NT2/D1 (cell line): ENCODE measurements around the gene LAPTM5.

Experiments
- DNase-seq: peaks from one replicate; pipeline ENCODE4 v3.0.0-alpha.2; 2011; ENCODE audit warnings: low read depth, low spot score
- H3K27me3 ChIP-seq: 2 replicates; pipeline ENCODE4 v1.6.0; 2011; ENCODE audit warnings: mild to moderate bottlenecking; ENCODE audit not compliant: insufficient read length, insufficient read depth
- H3K36me3 ChIP-seq: 2 replicates; pipeline ENCODE4 v1.6.1; 2011; ENCODE audit warnings: mild to moderate bottlenecking, low read length, mixed read lengths; ENCODE audit not compliant: insufficient read depth, insufficient read length
- H3K4me1 ChIP-seq: 2 replicates; pipeline ENCODE4 v1.5.1; 2011; ENCODE audit not compliant: insufficient read depth, insufficient read length
- H3K4me3 ChIP-seq: 2 replicates; pipeline ENCODE4 v1.5.1; 2011; ENCODE audit warnings: low read depth; ENCODE audit not compliant: insufficient read length
- H3K9ac ChIP-seq: 2 replicates; pipeline ENCODE4 v1.6.0; 2011; ENCODE audit warnings: low read depth; ENCODE audit not compliant: insufficient read length
- H3K9me3 ChIP-seq: 2 replicates; pipeline ENCODE4 v1.5.1; 2011; ENCODE audit warnings: mild to moderate bottlenecking, low read length; ENCODE audit not compliant: insufficient read depth
- SUZ12 ChIP-seq: IDR thresholded peaks from 2 replicates; pipeline ENCODE4 v1.6.1; 2011; ENCODE audit not compliant: insufficient read length, insufficient read depth; ENCODE audit errors: extremely low read depth
- YY1 ChIP-seq: IDR thresholded peaks from 2 replicates; pipeline ENCODE4 v1.6.1; 2011; ENCODE audit not compliant: insufficient read length, insufficient read depth
- ZNF274 ChIP-seq: IDR thresholded peaks from 2 replicates; pipeline ENCODE4 v1.6.1; 2011; ENCODE audit warnings: mild to moderate bottlenecking, low read depth, low read length

Gene LAPTM5

GRCh38 chr1:30764396-30764795 lies 6.8 kb upstream of the LAPTM5 start:
- Histone ChIP-seq H3K27me3 (peaks cover 3% of the 10 kb centered on the region), H3K4me3 (no peak overlapping the region), H3K9me3 (no peaks in the 10 kb centered on the region), H3K36me3 (no peaks in the 10 kb centered on the region), H3K4me1 (peaks cover 52% of the 10 kb centered on the region), H3K9ac (no peak overlapping the region)
- TF ChIP-seq YY1 (no peak), ZNF274 (no peak), SUZ12 (no peak)
- no peak for DNase-seq

GRCh38 chr1:30763651-30764248 lies 6.2 kb upstream of the LAPTM5 start:
- H3K36me3 ChIP-seq = no peaks in the 10 kb centered on the region
- no peak overlapping the region for H3K4me3 ChIP-seq
- DNase-seq = no peak
- H3K27me3 ChIP-seq = peaks cover 3% of the 10 kb centered on the region
- H3K9me3 ChIP-seq = no peaks in the 10 kb centered on the region
- H3K4me1 ChIP-seq = peaks cover 54% of the 10 kb centered on the region
- TF ChIP-seq SUZ12 = no peak
- TF ChIP-seq ZNF274 = no peak
- TF ChIP-seq YY1 = no peak
- peak overlapping the region; percentile 34 for H3K9ac ChIP-seq

- no peak for TF ChIP-seq SUZ12
- TF ChIP-seq YY1 = no peak
- no peak for TF ChIP-seq ZNF274
- H3K4me1 ChIP-seq = peaks cover 53% of the 10 kb centered on the region
- H3K4me3 ChIP-seq = no peak overlapping the region
- no peaks in the 10 kb centered on the region for H3K9me3 ChIP-seq
- DNase-seq = no peak
- H3K9ac ChIP-seq = peak overlapping the region; percentile 34
- peaks cover 3% of the 10 kb centered on the region for H3K27me3 ChIP-seq
- H3K36me3 ChIP-seq = no peaks in the 10 kb centered on the region
Observed at GRCh38 chr1:30762930-30763650, 5.5 kb upstream of the LAPTM5 start.

DNA sequence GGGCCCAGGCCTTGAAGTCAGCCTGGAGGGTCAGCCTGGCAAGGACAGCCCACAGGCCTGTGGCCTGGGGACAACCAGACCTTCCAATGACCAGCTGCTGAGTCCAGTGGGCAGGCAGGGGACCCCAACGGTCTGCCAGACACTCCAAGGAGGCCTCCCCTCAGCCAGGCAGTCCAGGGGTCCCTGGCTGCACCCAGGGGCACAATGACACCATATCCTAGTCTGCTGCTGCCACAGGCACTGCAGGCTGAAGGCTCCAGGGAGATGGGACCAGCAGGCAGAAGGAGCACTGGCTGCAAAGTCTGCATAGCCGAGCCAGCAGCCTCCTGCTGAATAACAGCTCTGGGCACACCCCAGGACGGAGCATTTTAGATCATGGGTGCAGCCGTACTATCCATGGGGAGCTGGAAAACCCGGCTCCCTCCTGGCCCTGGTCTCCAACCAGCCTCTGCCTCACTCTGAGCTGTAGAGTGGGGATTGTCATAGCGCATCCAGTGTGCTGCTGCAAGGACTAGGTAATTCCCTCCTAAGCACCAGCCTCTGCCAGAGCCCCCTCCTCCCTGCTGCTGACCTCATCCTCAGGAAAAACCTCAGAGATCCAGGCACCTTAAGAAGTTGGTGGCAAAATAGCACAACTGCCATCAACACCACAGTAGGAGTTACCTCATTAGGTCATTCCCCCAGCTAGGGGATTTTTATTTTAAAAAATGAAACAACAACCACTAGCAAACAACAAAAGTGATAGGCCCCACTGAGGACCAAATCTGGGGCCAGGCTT lies 4.8 kb upstream of the LAPTM5 start:
- DNase-seq = no peak
- Histone ChIP-seq H3K36me3 (no peaks in the 10 kb centered on the region), H3K4me3 (no peak overlapping the region), H3K9ac (peak overlapping the region; percentile 57), H3K4me1 (peaks cover 53% of the 10 kb centered on the region), H3K27me3 (peaks cover 3% of the 10 kb centered on the region), H3K9me3 (no peaks in the 10 kb centered on the region)
- no peak for TF ChIP-seq SUZ12
- TF ChIP-seq ZNF274 = no peak
- TF ChIP-seq YY1 = no peak

DNA sequence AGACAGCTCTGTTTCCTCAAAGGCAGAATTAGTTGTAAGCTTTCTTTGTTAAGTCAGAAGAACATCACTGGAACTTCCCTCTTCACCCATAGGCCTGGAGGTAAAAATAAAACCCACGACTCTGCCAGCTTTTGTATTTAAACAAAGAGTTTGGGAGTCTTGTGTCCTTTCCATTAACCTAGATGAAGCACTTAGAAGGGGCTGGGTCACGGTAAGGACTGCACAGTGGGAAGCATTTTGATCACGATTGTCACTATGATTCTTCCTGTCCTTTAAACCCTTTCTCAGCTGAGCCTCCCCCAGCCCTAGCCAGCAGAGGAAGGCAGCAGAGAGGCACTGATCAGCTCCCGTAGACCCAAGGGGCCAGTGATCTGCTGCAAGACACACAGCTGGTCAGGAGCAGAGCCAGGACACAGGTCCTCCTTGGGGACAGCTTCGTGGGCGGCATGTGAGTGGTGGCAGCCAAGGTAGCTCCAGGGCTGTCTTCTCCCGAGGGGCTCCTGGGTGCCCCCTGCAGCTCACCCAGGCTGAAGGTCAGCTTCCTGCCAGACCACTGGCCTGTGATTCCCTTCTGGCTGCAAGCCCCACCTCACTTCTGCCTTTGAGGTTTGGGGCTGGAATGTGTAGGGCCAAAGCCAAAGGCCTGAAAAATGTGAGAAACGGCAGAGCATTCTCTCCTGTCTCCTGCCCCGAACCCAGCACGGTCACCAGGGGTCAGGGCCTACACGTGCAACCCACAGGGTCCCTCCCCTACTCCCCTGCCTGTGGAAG lies 4.0 kb upstream of the LAPTM5 start:
- peak overlapping the region; percentile 57 for H3K9ac ChIP-seq
- peaks cover 53% of the 10 kb centered on the region for H3K4me1 ChIP-seq
- DNase-seq = no peak
- no peak overlapping the region for H3K4me3 ChIP-seq
- H3K9me3 ChIP-seq = no peaks in the 10 kb centered on the region
- TF ChIP-seq YY1 (no peak), ZNF274 (no peak), SUZ12 (no peak)
- H3K27me3 ChIP-seq = peaks cover 3% of the 10 kb centered on the region
- H3K36me3 ChIP-seq = no peaks in the 10 kb centered on the region

GRCh38 chr1:30760596-30761324 lies 3.2 kb upstream of the LAPTM5 start:
- TF ChIP-seq YY1 (no peak), ZNF274 (no peak), SUZ12 (no peak)
- H3K27me3 ChIP-seq = peaks cover 3% of the 10 kb centered on the region
- H3K36me3 ChIP-seq = no peaks in the 10 kb centered on the region
- peaks cover 50% of the 10 kb centered on the region for H3K4me1 ChIP-seq
- DNase-seq = no peak
- no peak overlapping the region for H3K9ac ChIP-seq
- H3K4me3 ChIP-seq = no peak overlapping the region
- no peaks in the 10 kb centered on the region for H3K9me3 ChIP-seq
